VCaP (cell line): Measurements from ENCODE around the gene OCRL.
"Not testable (repeated sequence)": the region's sequence is repeated elsewhere in the genome, so short reads cannot be mapped to it uniquely, and the experiment has no call there.

ENCODE experiments used
- H3K27ac ChIP-seq: fragments of 450-650 bp; 2 replicates; pipeline ENCODE4 v1.5.1; 2017
- CTCF ChIP-seq: fragments of 450-650 bp; conservative IDR thresholded peaks from 2 replicates; pipeline ENCODE4 v1.5.1; 2017; ENCODE audit warnings: mild to moderate bottlenecking, moderate library complexity

Gene OCRL

DNA sequence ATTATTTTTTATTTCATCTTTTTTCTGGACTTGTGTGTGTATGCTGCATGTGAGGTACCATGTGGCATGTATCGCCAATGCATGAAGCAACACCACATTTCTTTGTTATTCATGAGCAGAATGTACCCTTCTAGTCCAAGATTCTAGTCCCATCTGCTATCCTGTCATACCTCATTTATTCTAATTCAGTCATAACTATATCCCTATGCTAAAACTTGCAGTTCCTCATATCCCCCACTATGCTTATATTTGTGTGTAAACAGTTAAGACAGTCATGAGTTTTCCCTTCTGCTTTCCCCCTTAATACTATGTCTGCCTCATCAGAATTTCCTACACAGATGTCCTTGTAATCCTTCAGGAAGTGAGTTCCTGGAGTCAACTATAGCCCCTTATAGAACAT lies 19.7 kb downstream of the OCRL start:
- no peak overlapping the region for H3K27ac ChIP-seq
- TF ChIP-seq CTCF = no peak

DNA sequence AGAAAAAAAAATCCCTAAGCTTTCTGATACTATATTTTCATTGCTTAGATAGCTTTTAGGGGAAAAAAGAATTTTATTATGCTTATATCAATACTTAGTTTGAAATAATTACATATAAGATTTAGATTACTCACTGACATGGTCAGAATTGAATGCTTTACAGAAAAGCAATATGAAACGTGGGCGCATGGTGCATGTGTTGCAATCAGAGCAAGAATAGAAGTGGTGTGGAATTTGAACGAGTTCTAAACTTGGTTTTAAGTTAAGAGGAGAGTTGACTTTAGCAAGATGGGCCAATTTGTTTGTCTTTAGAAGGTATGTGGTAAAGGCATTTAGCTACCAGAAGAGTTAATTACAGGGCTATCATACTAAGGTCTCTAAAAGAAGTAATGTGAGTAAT lies 21.4 kb downstream of the OCRL start:
- no peak for TF ChIP-seq CTCF
- no peak overlapping the region for H3K27ac ChIP-seq

GRCh38 chrX:129564345-129564744 lies 24.3 kb downstream of the OCRL start:
- not testable (repeated sequence) for H3K27ac ChIP-seq

DNA sequence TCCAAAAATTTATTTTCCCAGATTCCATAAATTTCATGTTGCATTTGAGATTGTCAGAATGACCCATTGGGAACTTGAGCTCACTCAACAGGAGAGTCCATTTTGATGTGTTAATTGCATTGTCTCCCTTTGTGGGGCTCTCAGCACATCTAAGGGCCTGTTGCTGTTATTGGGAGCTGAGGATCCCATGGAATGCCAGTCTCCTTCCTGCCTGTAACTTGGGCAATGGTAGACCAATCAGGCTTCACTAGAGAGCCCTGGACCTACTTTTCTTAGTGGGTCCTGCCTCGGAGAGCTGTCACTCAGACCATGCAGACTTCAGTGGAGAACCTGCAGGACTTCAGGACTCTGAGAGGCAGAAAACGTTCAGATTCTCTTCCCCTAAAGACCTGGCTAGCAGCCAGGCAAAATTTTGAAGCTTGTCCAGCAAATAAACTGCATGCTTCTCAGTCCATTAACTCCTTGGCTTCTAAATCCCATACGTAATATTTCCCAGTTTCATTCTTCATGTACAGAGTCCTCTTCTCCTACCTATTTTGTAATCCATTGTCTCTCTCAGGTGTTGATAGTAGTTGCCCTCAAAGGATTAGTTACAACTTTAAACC lies 25.1 kb downstream of the OCRL start:
- no peak for TF ChIP-seq CTCF

DNA sequence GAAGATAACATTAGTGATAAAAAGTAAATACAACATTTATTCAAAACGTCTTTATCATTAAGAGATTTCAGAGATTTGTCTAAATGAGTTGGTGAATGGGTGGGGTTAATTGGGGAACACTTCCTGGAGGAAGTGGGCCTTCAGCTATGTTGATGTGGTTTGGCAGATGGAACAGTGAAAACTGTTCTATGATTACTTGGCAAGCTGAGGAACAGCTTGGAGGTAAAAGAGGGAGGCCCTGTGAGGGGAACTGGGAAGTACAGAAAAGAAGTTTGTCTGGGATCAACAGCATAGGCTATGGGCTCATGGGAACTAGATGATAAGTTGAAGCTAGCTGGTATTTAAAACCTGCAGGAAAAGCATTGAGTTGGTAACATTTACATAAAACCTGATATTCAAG lies 26.0 kb downstream of the OCRL start:
- no peak overlapping the region for H3K27ac ChIP-seq
- TF ChIP-seq CTCF = no peak

More for the DNA sequence above, 25.1 kb downstream of the OCRL start:
- peak overlapping the region; percentile 44 for H3K27ac ChIP-seq

DNA sequence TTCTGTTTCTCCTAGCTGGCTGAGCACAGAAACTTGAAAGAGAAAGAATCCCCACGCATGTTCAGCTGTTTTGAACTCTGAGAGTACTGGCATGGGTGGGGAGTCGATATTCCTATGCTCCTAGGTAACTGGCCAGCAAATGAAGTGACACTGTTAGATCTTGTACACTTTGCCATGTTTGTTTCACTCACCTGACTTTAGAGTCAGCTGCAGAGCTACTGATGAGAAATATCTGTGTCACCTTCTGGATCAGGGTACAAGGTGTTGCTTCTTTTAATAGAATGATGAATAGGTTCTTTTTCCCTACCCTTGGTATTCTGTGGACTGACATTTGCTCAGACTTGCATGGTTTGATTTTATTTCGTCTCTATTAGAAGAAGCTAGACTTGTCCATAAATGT lies 28.3 kb downstream of the OCRL start:
- no peak for TF ChIP-seq CTCF

GRCh38 chrX:129572422-129572821 lies 32.4 kb downstream of the OCRL start:
- TF ChIP-seq CTCF = no peak
- H3K27ac ChIP-seq = no peak overlapping the region

More for the DNA sequence above, 28.3 kb downstream of the OCRL start:
- no peak overlapping the region for H3K27ac ChIP-seq

GRCh38 chrX:129573652-129574051 lies 33.6 kb downstream of the OCRL start:
- not testable (repeated sequence) for H3K27ac ChIP-seq

GRCh38 chrX:129574214-129574613 lies 34.2 kb downstream of the OCRL start:
- H3K27ac ChIP-seq = no peak overlapping the region
- no peak for TF ChIP-seq CTCF
